HG03039 (cell line): ENCODE data around the gene LRRC73.
"Not testable (repeated sequence)": the region's sequence is repeated elsewhere in the genome, so short reads cannot be mapped to it uniquely, and the experiment has no call there.

Experiments used
- ATAC-seq: cut with Tn5 transposase; IDR thresholded peaks from one replicate; pipeline ENCODE4 v1.9.1; 2021; ENCODE audit warnings: mild to moderate bottlenecking, moderate library complexity; ENCODE audit not compliant: unreplicated experiment

LRRC73 gene, protein sequence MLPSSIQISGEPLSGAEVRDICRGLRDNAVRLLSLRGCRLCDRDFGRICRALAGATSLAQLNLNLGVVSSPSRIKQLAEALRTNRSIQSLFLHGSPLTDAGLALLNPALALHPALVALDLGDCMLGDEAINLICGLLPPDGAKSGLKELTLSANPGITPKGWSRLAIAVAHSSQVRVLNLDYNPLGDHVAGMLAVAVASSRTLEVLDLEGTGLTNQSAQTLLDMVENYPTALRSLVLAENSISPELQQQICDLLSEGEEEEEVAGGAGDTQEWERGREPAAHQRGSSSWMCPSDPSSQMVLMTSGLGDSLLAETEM

GRCh38 chr6:43509984-43510826, at the start of gene LRRC73:
TSS of gene LRRC73 (minus strand) at chr6:43510346. CDS start at chr6:43509785, 561 bp downstream.
- ATAC-seq: peak; percentile 42

GRCh38 chr6:43559328-43559727, 49.2 kb upstream of the LRRC73 start:
- ATAC-seq: no peak

DNA sequence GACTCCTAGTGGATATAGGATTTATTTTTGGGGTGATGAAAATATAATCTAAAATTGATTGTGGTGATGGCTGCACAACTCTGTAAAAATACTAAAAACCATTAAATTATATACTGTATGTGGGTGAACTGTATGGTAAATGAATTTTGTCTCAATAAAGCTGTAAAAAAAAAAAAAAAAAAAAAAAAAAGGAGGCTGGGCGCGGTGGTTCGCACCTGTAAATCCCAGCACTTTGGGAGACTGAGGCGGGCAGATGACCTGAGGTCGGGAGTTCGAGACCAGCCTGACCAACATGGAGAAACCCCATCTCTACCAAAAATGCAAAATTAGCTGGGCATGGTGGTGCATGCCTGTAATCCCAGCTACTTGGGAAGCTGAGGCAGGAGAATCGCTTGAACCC, 47.5 kb upstream of the LRRC73 start:
- not testable (repeated sequence) for ATAC-seq

DNA sequence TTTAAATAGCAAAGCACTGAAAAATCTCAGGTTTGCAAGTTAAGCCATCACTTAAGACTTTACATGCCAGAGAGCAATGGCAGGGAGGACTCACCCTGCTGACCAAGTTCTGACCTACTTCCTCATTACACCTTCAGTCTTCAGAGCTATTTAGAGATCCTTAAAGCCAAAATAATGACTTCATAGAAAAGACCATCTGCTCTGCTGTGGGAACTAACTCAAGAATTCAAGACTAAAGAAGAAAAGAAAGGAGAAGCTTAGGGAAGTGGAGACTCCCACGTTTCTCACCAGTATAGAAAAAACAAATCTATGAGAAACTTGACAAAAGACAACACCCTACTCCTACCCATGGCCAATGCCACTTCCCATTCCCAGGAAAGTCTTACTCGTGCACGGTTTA, 37.1 kb upstream of the LRRC73 start:
- no peak for ATAC-seq

- ATAC-seq: no peak
These were observed 34.3 kb upstream of the LRRC73 start for GRCh38 chr6:43544461-43544860.

- ATAC-seq: no peak
These were observed 31.8 kb upstream of the LRRC73 start for GRCh38 chr6:43541774-43542471.

- ATAC-seq: no peak
These were observed 30.4 kb upstream of the LRRC73 start for GRCh38 chr6:43540507-43540906.

- ATAC-seq: not testable (repeated sequence)
These were observed 29.3 kb upstream of the LRRC73 start for GRCh38 chr6:43539409-43539808.

DNA sequence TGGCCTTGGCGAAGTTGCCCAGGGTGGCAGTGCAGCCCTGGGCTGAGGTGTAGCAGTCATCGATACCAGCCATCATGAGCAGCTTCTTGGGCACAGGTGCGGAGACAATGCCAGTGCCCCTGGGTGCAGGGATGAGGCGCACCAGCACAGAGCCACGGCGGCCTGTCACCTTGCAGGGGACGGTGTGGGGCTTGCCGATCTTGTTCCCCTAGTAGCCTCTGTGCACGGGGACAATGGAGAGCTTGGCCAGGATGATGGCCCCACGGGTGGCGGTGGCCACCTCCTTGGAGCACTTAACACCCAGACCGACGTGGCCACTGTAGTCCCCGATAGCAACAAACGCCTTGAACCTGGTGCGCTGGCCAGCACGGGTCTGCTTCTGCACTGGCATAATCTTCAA, 28.8 kb upstream of the LRRC73 start:
- not testable (repeated sequence) for ATAC-seq

GRCh38 chr6:43532201-43532600, 22.1 kb upstream of the LRRC73 start:
- no peak for ATAC-seq

DNA sequence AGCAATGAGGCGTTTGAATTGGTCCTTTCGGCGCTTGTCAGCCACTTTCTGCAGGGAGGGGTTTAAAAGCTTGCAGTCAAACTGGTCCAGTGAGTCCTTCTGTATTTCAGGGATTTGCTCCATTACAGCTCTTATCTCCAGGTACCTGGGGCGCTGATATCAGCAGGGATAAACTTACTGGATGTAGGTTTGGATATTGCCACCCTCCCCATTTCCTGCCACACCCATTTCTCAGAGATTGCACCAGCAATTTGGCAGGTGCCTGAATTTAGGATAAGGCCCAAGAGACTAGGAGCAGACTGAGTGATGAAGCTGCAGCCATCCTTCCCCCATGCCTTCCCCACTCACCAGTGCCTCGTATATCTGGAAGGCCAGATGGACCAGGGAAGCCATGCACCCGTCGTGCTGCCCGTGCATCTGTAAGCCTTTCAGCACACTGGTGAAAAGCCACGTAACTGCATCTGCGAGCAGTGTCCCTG, 14.4 kb upstream of the LRRC73 start:
- ATAC-seq: no peak

GRCh38 chr6:43523284-43523683, 13.1 kb upstream of the LRRC73 start:
- no peak for ATAC-seq

DNA sequence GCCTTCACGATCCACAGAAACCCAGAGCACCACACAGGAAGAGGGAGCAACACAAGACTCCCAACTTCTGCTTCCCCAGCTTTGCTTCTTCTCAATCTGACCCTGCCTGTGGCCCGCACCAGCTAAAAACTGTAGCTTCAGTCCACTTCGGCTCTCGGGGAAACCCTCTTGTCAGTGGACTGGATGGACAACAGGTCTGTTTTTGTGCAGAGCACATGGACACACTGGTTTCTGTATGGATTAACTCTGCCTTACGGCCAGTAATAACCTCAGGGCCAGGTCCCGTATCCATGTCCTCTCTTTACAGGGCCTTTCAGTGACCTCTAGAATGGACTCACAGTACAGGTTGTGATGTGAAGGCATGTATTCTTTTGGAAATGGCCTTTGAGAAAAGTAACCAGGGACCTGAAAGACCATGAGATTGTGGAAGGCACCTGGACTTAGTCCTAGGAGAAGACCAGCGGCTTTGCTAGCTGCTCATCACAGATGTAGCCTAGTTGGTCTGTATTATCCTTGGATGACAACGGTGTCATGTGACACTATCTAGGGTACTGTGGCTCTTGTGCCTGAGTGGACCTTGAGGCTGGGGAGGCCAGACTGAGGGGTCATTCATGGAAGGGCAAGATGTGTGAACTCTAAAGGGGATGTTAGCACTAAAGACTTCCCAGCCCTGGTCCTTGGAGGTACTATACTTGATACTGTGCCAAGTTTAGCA, 12.6 kb upstream of the LRRC73 start:
- no peak for ATAC-seq

DNA sequence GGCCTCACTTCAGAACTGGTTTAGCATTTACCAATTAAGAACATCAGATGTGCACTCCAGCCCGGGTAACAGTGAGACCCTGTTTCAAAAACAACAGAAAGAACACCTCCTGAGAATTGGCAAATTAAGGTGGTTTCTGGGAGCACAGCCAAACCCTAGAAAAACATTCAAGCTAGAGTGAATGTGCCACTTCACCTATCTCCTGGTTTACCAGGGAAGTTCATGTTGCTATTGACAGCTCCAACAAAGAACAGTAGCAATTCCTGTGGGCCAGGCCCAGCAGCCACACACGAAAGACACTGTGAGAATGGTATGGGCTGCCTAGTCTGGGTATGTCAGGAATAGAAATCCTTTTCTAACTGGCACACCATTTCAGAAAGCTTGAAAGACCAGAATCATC, 11.7 kb upstream of the LRRC73 start:
- no peak for ATAC-seq

DNA sequence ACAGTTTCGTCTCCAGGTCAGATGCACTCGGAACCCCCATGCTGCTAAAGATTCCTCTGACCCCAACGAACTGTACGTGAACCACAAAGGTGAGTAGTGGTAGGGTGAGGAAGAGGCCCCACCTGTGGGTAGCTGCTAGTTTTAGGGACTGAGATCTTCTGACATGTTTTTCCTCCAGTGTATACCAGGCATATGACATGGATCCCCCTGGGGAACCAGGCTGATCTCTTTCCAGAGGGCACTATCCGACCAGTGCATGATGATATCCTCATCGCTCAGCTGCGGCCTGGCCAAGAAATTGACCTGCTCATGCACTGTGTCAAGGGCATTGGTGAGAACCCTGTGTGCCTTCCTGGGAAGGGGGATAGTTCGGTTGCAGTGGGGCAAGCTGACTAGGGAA, 10.0 kb upstream of the LRRC73 start:
- ATAC-seq: no peak

- ATAC-seq: no peak
These were observed 7.6 kb upstream of the LRRC73 start for GRCh38 chr6:43517505-43518357.

DNA sequence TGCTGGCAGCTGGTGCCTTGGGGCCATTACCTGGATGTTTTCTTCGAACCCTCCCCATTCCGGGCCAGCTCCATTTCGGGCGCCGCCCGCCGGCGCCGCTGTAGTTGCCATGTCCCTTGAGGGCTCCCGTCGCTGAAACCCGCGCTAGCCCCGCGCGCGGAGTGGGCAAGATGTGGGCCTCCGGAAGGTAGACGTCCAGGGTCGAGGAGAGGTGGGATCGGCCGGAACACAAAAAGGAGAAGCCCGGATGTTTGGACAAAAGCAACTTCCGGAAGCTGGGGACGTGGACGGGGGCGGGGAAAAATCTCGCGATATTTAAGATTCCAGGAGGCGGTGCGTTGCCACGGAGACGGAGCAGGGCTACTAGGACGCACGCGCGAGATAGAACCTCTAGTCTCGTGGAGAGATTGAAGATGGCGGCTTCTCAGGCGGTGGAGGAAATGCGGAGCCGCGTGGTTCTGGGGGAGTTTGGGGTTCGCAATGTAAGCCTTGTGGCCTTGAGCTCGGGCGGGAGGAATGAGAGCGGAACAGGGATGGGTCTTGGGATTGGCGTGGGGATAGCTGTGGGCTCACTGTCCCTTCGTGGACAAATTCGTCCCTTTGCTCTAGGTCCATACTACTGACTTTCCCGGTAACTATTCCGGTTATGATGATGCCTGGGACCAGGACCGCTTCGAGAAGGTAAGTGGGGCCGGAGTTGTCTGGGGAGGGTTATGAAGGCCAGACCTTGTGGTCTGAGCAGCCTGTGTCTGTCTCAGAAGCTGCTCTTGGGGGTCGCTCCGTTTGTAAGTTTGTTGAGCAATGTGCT, 6.8 kb upstream of the LRRC73 start, which contains the start of the genes POLR1C and YIPF3:
Gene POLR1C, plus strand, starts transcription at position 393 of the 808 bp plus-strand sequence. Its CDS starts 21 bp downstream, at position 414.
Gene YIPF3, minus strand, starts transcription at position 230 of the 808 bp plus-strand sequence. Its CDS starts 119 bp downstream, at position 111.
- ATAC-seq: peak; percentile 78

- ATAC-seq: no peak
These were observed 6.2 kb upstream of the LRRC73 start for GRCh38 chr6:43516367-43516696.

DNA sequence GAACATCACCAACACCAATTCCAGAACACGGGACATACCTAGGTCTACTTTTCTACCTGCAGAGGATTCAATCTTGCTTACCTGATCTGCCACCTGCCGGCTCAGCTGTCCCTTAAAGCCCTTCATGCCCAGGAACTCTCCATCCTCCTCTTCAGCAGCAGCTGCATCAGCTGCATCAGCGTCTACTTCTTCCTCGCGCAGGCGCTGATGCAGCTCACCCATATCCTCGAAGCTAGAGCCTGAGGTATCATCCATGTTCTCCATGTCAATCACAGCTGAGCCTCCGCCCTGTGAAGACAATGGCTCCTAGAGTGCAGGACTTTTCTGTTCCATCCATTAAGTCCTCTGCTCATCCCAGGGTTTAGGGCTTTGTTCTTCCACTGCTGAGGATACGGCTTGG, 5.7 kb upstream of the LRRC73 start:
- no peak for ATAC-seq
